Nasal cavity respiratory epithelium epithelial cell of viscerocranial mucosa (primary cell): ENCODE measurements around the gene CCDC141. TPM values are rescaled to one million over a fixed set of nuclear protein-coding genes. Genes with fewer than 3 reads are reported as not detected.

Experiments
- total RNA-seq: library from RNA; depleted of rRNA; stranded (reverse); fragments of >200 nt; gene quantifications from 2 replicates; pipeline ENCODE4 v1.2.3, GENCODE V29; 2014

The CCDC141 gene
- not detected in 2 replicates for total RNA-seq

GRCh38 chr2:179049546-179050311 lies at the start of gene CCDC141:
TSS of gene CCDC141 (minus strand) at chr2:179050137. CDS start at chr2:179049941, 196 bp downstream.

DNA sequence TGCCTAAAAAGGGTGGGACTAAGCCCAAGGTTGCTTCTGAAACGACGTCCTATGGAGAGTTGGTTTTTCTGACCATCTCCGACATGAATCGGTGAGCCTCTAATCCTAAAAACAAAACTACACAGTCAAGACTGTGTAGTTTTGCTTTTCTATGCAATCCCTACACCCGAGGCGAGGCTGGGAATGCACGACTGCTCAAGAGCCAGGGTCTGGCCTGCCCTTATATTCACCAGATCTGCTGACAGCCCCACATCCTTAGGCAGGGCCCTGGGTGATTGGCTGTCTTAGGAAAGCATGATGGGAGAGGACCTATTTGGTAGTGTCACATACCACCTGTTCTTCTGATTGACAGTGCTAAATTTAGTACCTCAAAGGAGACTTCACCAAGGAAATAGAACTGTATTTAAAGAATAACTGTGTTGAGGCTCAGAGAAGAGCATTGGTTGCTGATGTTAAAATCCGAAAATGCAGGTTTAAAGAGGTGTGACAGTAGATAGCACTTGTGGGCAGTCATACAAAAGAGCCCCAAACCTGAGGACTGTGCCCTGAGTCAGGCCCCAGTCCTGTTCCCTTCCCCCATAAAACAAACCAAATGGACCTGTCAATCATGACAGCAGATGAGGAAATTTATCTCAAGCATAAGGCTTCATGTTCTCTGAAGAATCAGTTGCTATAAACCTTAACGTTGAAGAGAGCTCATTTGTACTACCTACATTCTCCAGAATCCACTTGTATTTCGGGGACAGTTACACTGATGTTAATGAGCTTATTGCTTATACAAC lies 242.5 kb downstream of the CCDC141 start, which contains the start of gene TTN:
Gene TTN (minus strand): TSS at position 197 of the 782 bp plus-strand sequence. CDS start 2,781 bp downstream, outside the sequence.

Other genes starting within 250 kb of the CCDC141 start
- under 0.01 TPM in 2 replicates for gene TTN, start 242.7 kb downstream of the CCDC141 start, total RNA-seq
- gene SESTD1, start 214.7 kb upstream of the CCDC141 start, total RNA-seq, result 18.8 and 22.1 TPM in 2 replicates